Liver (tissue), 9 donors: Measurements from ENCODE around the gene LPAR3. TPM values are rescaled to one million over a fixed set of nuclear protein-coding genes. Genes with fewer than 3 reads are reported as not detected.
A peak's percentile ranks its signal among the peaks of the same experiment; 100 is the strongest.

Experiments
- DNase-seq: peaks from one replicate; pipeline ENCODE4 v3.0.0-alpha.2; 2017; ENCODE audit warnings: low spot score
- H3K27ac ChIP-seq, 2 donors: one replicate each; pipeline ENCODE4 v1.7.0; 2013; ENCODE audit warnings: inconsistent platforms in 2 of 2, low read length in 2 of 2, control low read depth in 1 of 2, low read depth in 1 of 2, mild to moderate bottlenecking in 1 of 2
- H3K27me3 ChIP-seq, 4 donors: one replicate each; pipeline versions ENCODE4 v1.6.1 to v1.7.0; 2013; ENCODE audit warnings: low read length in 3 of 4, inconsistent platforms in 1 of 4, mild to moderate bottlenecking in 1 of 4, moderate library complexity in 1 of 4; ENCODE audit not compliant: control insufficient read depth in 4 of 4, insufficient read depth in 4 of 4
- H3K36me3 ChIP-seq, 4 donors: one replicate each; pipeline versions ENCODE4 v1.6.1 to v1.7.0; 2013; ENCODE audit warnings: low read length in 3 of 4, mild to moderate bottlenecking in 3 of 4, low read depth in 1 of 4, moderate library complexity in 1 of 4; ENCODE audit not compliant: control insufficient read depth in 4 of 4, insufficient read depth in 3 of 4
- H3K4me1 ChIP-seq, 4 donors: one replicate each; pipeline versions ENCODE4 v1.6.1 to v1.7.0; 2013; ENCODE audit warnings: low read length in 3 of 4, mild to moderate bottlenecking in 3 of 4, moderate library complexity in 1 of 4; ENCODE audit not compliant: control insufficient read depth in 4 of 4, insufficient read depth in 4 of 4
- H3K4me3 ChIP-seq, 3 donors: one replicate each; pipeline versions ENCODE4 v1.6.1 to v1.7.0; 2013; ENCODE audit warnings: low read length in 3 of 3, control low read depth in 1 of 3, low read depth in 1 of 3, mild to moderate bottlenecking in 1 of 3
- H3K9ac ChIP-seq, 2 donors: one replicate each; pipeline ENCODE4 v1.7.0; 2013; ENCODE audit warnings: low read length in 2 of 2, mild to moderate bottlenecking in 2 of 2, moderate library complexity in 2 of 2, control low read depth in 1 of 2, low read depth in 1 of 2
- H3K9me3 ChIP-seq, 4 donors: one replicate each; pipeline versions ENCODE4 v1.6.1 to v1.7.0; 2013; ENCODE audit warnings: low read length in 3 of 4; ENCODE audit not compliant: control insufficient read depth in 4 of 4
- EGR1 ChIP-seq, 2 donors: IDR thresholded peaks; 2 replicates each; pipeline ENCODE4 v1.6.1; 2016 to 2018; ENCODE audit warnings: antibody characterized with exemption in 2 of 2, low read depth in 2 of 2
- FOXA1 ChIP-seq: IDR thresholded peaks from 2 replicates; pipeline ENCODE4 v1.6.1; 2016; ENCODE audit warnings: antibody characterized with exemption
- FOXA2 ChIP-seq: IDR thresholded peaks from 2 replicates; pipeline ENCODE4 v1.6.1; 2016; ENCODE audit warnings: antibody characterized with exemption
- GABPA ChIP-seq, 2 donors: IDR thresholded peaks in 1 of 2; conservative IDR thresholded peaks in 1 of 2; 2 replicates each; pipeline ENCODE4 v1.6.1; 2016; ENCODE audit warnings: antibody characterized with exemption in 2 of 2, mild to moderate bottlenecking in 1 of 2, moderate library complexity in 1 of 2
- HNF4A ChIP-seq, 2 donors: conservative IDR thresholded peaks; 2 replicates each; pipeline ENCODE4 v1.6.1; 2016; ENCODE audit warnings: antibody characterized with exemption in 2 of 2, mild to moderate bottlenecking in 2 of 2
- HNF4G ChIP-seq: IDR thresholded peaks from 2 replicates; pipeline ENCODE4 v1.6.1; 2016; ENCODE audit warnings: antibody characterized with exemption
- JUND ChIP-seq, 2 donors: IDR thresholded peaks; 2 replicates each; pipeline ENCODE4 v1.6.1; 2016; ENCODE audit warnings: antibody characterized with exemption in 2 of 2
- NR2F2 ChIP-seq: IDR thresholded peaks from 2 replicates; pipeline ENCODE4 v1.6.1; 2016; ENCODE audit warnings: antibody characterized with exemption
- RAD21 ChIP-seq, 2 donors: IDR thresholded peaks; 2 replicates each; pipeline ENCODE4 v1.6.1; 2016; ENCODE audit warnings: antibody characterized with exemption in 2 of 2, mild to moderate bottlenecking in 2 of 2
- RXRA ChIP-seq, 2 donors: IDR thresholded peaks; 2 replicates each; pipeline ENCODE4 v1.6.1; 2017 to 2018; ENCODE audit warnings: antibody characterized with exemption in 2 of 2, mild to moderate bottlenecking in 1 of 2
- SP1 ChIP-seq: IDR thresholded peaks from 2 replicates; pipeline ENCODE4 v1.6.1; 2018; ENCODE audit warnings: antibody characterized with exemption, mild to moderate bottlenecking
- TAF1 ChIP-seq: conservative IDR thresholded peaks from 2 replicates; pipeline ENCODE4 v1.6.1; 2016; ENCODE audit warnings: antibody characterized with exemption, mild to moderate bottlenecking
- YY1 ChIP-seq: IDR thresholded peaks from 2 replicates; pipeline ENCODE4 v1.6.1; 2016; ENCODE audit warnings: antibody characterized with exemption, mild to moderate bottlenecking
- WGBS: extraction: QIAGEN DNeasy Blood & Tissue Kit; methylation state at CpG from one replicate; pipeline ENCODE4 v1.1.7; 2013; 5-methylcytosine and 5-hydroxymethylcytosine counted together
- polyA plus RNA-seq, 2 donors: library from polyadenylated mRNA; stranded (reverse) in 1 of 2; unstranded in 1 of 2; fragments of 200-250 nt in 1 of 2; fragments of >200 nt in 1 of 2; fragmentation: Nextera tagmentation in 1 of 2; extraction: Ambion mirVana in 1 of 2; gene quantifications; one replicate each; pipeline versions ENCODE4 v1.2.1 to v1.2.3, GENCODE V29; 2013 to 2015
- total RNA-seq, 2 donors: library from RNA; depleted of rRNA; stranded (reverse); fragments of >200 nt; gene quantifications; one replicate each; pipeline ENCODE4 v1.2.3, GENCODE V29; 2014
- TF ChIP-seq, protein P1 (sequence below): IDR thresholded peaks from 2 replicates; pipeline ENCODE4 v1.6.1; 2016; ENCODE audit warnings: antibody characterized with exemption
- TF ChIP-seq, protein P2 (sequence below): IDR thresholded peaks from 2 replicates; pipeline ENCODE4 v1.6.1; 2016; ENCODE audit warnings: antibody characterized with exemption, mild to moderate bottlenecking
- TF ChIP-seq, protein P3 (sequence below): fragments of 150-350 bp; IDR thresholded peaks from 2 replicates; pipeline ENCODE4 v1.5.1; 2017; ENCODE audit warnings: improper control_type of control experiment, low read depth, low read length; ENCODE audit not compliant: missing input control
- TF ChIP-seq, protein P4 (sequence below): IDR thresholded peaks from 2 replicates; pipeline ENCODE4 v1.6.1; 2016; ENCODE audit warnings: antibody characterized with exemption
- TF ChIP-seq, protein P5 (sequence below): IDR thresholded peaks from 2 replicates; pipeline ENCODE4 v1.6.1; 2016; ENCODE audit warnings: antibody characterized with exemption
- donor health status: healthy.
- donor health status: healthy.
- donor health status: healthy.
- donor health status: healthy.
- donor health status: healthy.

The LPAR3 gene
- total and polyA plus RNA-seq, 4 donors = 0.56 TPM; not detected in 3

DNA sequence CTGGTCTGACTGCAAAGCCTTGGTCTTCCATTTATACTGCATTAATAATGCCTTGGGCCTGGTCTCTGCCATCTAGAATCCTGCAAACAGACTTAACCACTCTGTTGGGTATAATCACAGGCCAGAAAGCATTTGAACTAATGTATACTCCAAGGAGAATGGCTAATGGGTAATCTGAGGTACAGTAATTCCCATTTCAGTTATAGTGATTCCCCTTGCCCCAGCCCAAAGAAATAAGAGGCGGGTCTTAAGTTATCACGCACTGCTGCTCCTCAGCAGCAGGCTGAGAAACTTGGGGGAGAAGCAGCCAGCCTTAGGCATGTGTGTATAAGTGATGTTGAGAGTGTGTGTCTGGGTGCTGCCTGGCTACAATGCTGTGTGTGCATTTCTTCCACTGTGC lies 2.4 kb downstream of the LPAR3 start (continued):
- no peak for TF ChIP-seq EGR1 (IDR thresholded peaks at IDR 0.05; ENCODE audit: low read depth in 2 of 2)
- TF ChIP-seq, protein P1, sequence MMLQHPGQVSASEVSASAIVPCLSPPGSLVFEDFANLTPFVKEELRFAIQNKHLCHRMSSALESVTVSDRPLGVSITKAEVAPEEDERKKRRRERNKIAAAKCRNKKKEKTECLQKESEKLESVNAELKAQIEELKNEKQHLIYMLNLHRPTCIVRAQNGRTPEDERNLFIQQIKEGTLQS = no peak
- no peak for TF ChIP-seq HNF4A (conservative IDR thresholded peaks at IDR 0.05)
- no peak for TF ChIP-seq SP1

DNA sequence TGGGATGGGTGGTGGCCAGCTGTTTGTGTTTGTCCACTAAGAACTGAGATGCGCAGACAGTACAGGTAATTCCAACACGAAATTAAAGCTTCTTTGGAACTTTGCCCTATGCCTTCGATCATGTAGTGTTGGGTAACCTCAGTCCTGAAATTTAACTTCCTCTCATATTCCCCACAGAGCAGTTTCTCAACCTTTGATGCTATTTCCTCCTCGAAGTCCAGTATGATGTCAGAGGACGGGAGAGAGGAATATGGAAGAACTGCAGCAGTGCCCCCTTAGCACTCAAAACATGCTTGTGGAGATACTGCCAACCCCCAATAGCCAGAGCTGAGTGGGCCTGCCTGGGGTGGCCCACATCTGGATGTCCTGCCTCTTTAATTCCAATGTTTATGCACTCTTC lies 3.6 kb downstream of the LPAR3 start:
- Histone ChIP-seq H3K27ac (no peak overlapping the region), H3K4me3 (no peak overlapping the region), H3K9ac (no peak overlapping the region), H3K36me3 (no peaks in the 10 kb centered on the region), H3K27me3 (peaks cover 0 to 12% (median 3%) of the 10 kb centered on the region in 4 donors), H3K4me1 (peaks cover 4 to 10% (median 9%) of the 10 kb centered on the region in 4 donors), H3K9me3 (no peaks in the 10 kb centered on the region)
- WGBS = 35% methylated on average over 5 of the region's 5 CpGs
- DNase-seq = no peak
- no peak for TF ChIP-seq HNF4G
- TF ChIP-seq HNF4A (conservative IDR thresholded peaks at IDR 0.05) = peak in 1 of 2 donors; percentile 52

DNA sequence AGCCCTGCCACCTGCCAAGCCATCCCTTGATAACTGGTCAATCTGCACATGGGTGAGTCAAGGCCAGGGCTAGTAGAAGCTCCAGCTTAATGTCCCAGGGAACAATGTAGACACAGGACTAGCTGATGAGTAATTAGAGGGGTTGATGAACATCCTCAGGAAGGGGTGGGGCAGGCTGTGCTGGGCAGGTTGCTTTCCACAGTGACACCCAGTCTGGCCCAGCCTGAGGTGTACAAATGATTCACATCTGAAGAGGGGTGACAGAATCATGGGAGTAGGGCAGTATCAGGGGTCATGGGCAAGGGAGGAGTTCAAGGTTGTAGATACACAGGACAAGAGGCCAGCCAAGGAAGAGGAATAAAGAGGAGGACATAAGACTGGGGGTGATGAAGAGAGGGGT lies 4.3 kb downstream of the LPAR3 start:
- Histone ChIP-seq H3K36me3 (no peaks in the 10 kb centered on the region), H3K27me3 (peaks cover 0 to 12% (median 3%) of the 10 kb centered on the region in 4 donors), H3K9me3 (no peaks in the 10 kb centered on the region), H3K9ac (no peak overlapping the region), H3K4me3 (no peak overlapping the region), H3K4me1 (peaks cover 4 to 10% (median 9%) of the 10 kb centered on the region in 4 donors), H3K27ac (no peak overlapping the region)
- TF ChIP-seq SP1 = no peak
- DNase-seq = no peak

DNA sequence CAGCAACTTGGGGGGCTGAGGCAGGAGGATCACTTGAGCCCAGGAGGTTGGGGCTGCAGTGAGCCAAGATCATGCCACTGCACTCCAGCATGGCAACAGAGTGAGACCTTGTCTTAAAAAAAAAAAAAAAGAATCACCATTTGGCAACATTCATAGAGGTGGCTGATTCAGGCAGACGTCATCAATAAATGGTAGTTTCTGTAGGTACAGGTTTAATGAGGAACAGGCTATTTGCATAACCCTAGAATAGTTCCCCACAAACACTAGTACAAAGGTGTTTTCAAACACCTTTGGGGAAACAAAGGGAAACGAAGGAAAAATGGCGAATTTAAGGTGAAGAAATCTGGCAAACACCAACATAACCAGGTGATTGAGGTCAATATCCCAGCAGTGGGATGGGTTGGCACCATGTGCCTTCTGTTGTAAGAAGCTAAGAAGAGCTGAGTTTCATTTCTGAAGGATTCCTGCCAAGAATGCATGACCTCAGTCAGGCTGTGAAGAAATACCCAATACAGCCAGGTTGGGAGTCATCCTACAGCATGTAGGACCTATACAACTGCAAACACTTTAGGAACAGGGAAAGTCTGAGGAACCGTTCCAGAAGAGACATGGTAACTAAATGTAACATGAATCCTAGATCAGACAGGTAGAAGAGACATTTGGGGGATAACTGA lies 5.6 kb downstream of the LPAR3 start:
- H3K9ac ChIP-seq = no peak overlapping the region
- TF ChIP-seq NR2F2 (no peak), FOXA1 (no peak), FOXA2 (no peak), YY1 (no peak), JUND (IDR thresholded peaks at IDR 0.05) (no peak), EGR1 (IDR thresholded peaks at IDR 0.05; ENCODE audit: low read depth in 2 of 2) (no peak), TAF1 (no peak), GABPA (IDR thresholded peaks at IDR 0.05 in 1 of 2, conservative IDR thresholded peaks at IDR 0.05 in 1 of 2) (no peak), RAD21 (IDR thresholded peaks at IDR 0.05) (no peak), HNF4A (conservative IDR thresholded peaks at IDR 0.05) (no peak), RXRA (IDR thresholded peaks at IDR 0.05) (no peak), SP1 (no peak)
- TF ChIP-seq, protein P2, sequence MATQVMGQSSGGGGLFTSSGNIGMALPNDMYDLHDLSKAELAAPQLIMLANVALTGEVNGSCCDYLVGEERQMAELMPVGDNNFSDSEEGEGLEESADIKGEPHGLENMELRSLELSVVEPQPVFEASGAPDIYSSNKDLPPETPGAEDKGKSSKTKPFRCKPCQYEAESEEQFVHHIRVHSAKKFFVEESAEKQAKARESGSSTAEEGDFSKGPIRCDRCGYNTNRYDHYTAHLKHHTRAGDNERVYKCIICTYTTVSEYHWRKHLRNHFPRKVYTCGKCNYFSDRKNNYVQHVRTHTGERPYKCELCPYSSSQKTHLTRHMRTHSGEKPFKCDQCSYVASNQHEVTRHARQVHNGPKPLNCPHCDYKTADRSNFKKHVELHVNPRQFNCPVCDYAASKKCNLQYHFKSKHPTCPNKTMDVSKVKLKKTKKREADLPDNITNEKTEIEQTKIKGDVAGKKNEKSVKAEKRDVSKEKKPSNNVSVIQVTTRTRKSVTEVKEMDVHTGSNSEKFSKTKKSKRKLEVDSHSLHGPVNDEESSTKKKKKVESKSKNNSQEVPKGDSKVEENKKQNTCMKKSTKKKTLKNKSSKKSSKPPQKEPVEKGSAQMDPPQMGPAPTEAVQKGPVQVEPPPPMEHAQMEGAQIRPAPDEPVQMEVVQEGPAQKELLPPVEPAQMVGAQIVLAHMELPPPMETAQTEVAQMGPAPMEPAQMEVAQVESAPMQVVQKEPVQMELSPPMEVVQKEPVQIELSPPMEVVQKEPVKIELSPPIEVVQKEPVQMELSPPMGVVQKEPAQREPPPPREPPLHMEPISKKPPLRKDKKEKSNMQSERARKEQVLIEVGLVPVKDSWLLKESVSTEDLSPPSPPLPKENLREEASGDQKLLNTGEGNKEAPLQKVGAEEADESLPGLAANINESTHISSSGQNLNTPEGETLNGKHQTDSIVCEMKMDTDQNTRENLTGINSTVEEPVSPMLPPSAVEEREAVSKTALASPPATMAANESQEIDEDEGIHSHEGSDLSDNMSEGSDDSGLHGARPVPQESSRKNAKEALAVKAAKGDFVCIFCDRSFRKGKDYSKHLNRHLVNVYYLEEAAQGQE = no peak
- TF ChIP-seq, protein P1 = no peak
- TF ChIP-seq, protein P3, sequence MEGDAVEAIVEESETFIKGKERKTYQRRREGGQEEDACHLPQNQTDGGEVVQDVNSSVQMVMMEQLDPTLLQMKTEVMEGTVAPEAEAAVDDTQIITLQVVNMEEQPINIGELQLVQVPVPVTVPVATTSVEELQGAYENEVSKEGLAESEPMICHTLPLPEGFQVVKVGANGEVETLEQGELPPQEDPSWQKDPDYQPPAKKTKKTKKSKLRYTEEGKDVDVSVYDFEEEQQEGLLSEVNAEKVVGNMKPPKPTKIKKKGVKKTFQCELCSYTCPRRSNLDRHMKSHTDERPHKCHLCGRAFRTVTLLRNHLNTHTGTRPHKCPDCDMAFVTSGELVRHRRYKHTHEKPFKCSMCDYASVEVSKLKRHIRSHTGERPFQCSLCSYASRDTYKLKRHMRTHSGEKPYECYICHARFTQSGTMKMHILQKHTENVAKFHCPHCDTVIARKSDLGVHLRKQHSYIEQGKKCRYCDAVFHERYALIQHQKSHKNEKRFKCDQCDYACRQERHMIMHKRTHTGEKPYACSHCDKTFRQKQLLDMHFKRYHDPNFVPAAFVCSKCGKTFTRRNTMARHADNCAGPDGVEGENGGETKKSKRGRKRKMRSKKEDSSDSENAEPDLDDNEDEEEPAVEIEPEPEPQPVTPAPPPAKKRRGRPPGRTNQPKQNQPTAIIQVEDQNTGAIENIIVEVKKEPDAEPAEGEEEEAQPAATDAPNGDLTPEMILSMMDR = no peak
- TF ChIP-seq, protein P4, sequence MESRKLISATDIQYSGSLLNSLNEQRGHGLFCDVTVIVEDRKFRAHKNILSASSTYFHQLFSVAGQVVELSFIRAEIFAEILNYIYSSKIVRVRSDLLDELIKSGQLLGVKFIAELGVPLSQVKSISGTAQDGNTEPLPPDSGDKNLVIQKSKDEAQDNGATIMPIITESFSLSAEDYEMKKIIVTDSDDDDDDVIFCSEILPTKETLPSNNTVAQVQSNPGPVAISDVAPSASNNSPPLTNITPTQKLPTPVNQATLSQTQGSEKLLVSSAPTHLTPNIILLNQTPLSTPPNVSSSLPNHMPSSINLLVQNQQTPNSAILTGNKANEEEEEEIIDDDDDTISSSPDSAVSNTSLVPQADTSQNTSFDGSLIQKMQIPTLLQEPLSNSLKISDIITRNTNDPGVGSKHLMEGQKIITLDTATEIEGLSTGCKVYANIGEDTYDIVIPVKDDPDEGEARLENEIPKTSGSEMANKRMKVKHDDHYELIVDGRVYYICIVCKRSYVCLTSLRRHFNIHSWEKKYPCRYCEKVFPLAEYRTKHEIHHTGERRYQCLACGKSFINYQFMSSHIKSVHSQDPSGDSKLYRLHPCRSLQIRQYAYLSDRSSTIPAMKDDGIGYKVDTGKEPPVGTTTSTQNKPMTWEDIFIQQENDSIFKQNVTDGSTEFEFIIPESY = no peak
- TF ChIP-seq, protein P5, sequence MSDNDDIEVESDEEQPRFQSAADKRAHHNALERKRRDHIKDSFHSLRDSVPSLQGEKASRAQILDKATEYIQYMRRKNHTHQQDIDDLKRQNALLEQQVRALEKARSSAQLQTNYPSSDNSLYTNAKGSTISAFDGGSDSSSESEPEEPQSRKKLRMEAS = no peak
- DNase-seq = no peak
- H3K4me1 ChIP-seq = peaks cover 0 to 3% (median 2%) of the 10 kb centered on the region in 4 donors
- no peak overlapping the region for H3K27ac ChIP-seq
- WGBS = 86% methylated on average over 4 of the region's 4 CpGs
- peaks cover 0 to 2% (median under 1%) of the 10 kb centered on the region in 4 donors for H3K27me3 ChIP-seq
- no peak overlapping the region for H3K4me3 ChIP-seq
- H3K9me3 ChIP-seq = no peaks in the 10 kb centered on the region
- no peaks in the 10 kb centered on the region for H3K36me3 ChIP-seq
